ENCODE data around the gene DDX31.
"Not testable (repeated sequence)": the region's sequence is repeated elsewhere in the genome, so short reads cannot be mapped to it uniquely, and the experiment has no call there.

The DDX31 gene

GRCh38 chr9:132669698-132670456 lies at the start of gene DDX31:
Gene DDX31, minus strand, starts transcription at chr9:132669983. Its CDS starts 49 bp downstream, at chr9:132669934.
- DNase-seq, result peak; percentile 28

- DNase-seq, result not testable (repeated sequence)
Measured at GRCh38 chr9:132718381-132718928, 48.7 kb upstream of the DDX31 start.

- DNase-seq, result no peak
Measured at GRCh38 chr9:132717326-132717945, 47.7 kb upstream of the DDX31 start.

GRCh38 chr9:132716007-132716406 lies 46.2 kb upstream of the DDX31 start:
- no peak for DNase-seq

- no peak for DNase-seq
Measured at GRCh38 chr9:132712753-132713152, 43.0 kb upstream of the DDX31 start.

GRCh38 chr9:132711846-132712245 lies 42.1 kb upstream of the DDX31 start:
- no peak for DNase-seq

GRCh38 chr9:132711152-132711551 lies 41.4 kb upstream of the DDX31 start:
- DNase-seq, result not testable (repeated sequence)

- DNase-seq, result no peak
Measured at GRCh38 chr9:132710333-132710732, 40.5 kb upstream of the DDX31 start.

- no peak for DNase-seq
Measured at GRCh38 chr9:132708769-132709430, 39.1 kb upstream of the DDX31 start.

- DNase-seq, result no peak
Measured at GRCh38 chr9:132708239-132708638, 38.5 kb upstream of the DDX31 start.

GRCh38 chr9:132703336-132703735 lies 33.6 kb upstream of the DDX31 start:
- DNase-seq, result no peak

- no peak for DNase-seq
Measured at GRCh38 chr9:132702254-132702653, 32.5 kb upstream of the DDX31 start.

- no peak for DNase-seq
Measured at GRCh38 chr9:132699956-132700355, 30.2 kb upstream of the DDX31 start.

- DNase-seq, result no peak
Measured at GRCh38 chr9:132698989-132699388, 29.2 kb upstream of the DDX31 start.

- no peak for DNase-seq
Measured at GRCh38 chr9:132697230-132697629, 27.4 kb upstream of the DDX31 start.

- DNase-seq, result no peak
Measured at GRCh38 chr9:132694144-132694543, 24.4 kb upstream of the DDX31 start.

- no peak for DNase-seq
Measured at GRCh38 chr9:132690696-132691095, 20.9 kb upstream of the DDX31 start.

- no peak for DNase-seq
Measured at GRCh38 chr9:132683873-132684272, 14.1 kb upstream of the DDX31 start.

- no peak for DNase-seq
Measured at GRCh38 chr9:132681561-132681960, 11.8 kb upstream of the DDX31 start.

- DNase-seq, result no peak
Measured at GRCh38 chr9:132679946-132680625, 10.3 kb upstream of the DDX31 start.

- no peak for DNase-seq
Measured at GRCh38 chr9:132677976-132678375, 8.2 kb upstream of the DDX31 start.

- no peak for DNase-seq
Measured at GRCh38 chr9:132674485-132674884, 4.7 kb upstream of the DDX31 start.

GRCh38 chr9:132673355-132673754 lies 3.6 kb upstream of the DDX31 start:
- no peak for DNase-seq

All from NCI-H1694 (cell line).